C4-2B (cell line): ENCODE measurements around the gene ARL8B.

ENCODE experiments used
- H3K27ac ChIP-seq: fragments of 450-650 bp; 2 replicates; pipeline ENCODE4 v1.5.1; 2017
- CTCF ChIP-seq: fragments of 450-650 bp; conservative IDR thresholded peaks from 2 replicates; pipeline ENCODE4 v1.5.1; 2017; ENCODE audit warnings: mild to moderate bottlenecking
- ZFX ChIP-seq: fragments of 450-650 bp; IDR thresholded peaks from 2 replicates; pipeline ENCODE4 v1.6.1; 2017

ARL8B gene

GRCh38 chr3:5218815-5219214, 96.7 kb downstream of the ARL8B start:
- TF ChIP-seq CTCF (no peak), ZFX (no peak)
- H3K27ac ChIP-seq = no peak overlapping the region

GRCh38 chr3:5219216-5219615, 97.1 kb downstream of the ARL8B start:
- TF ChIP-seq ZFX = no peak
- TF ChIP-seq CTCF = no peak
- H3K27ac ChIP-seq = no peak overlapping the region

GRCh38 chr3:5220193-5220592, 98.1 kb downstream of the ARL8B start:
- no peak for TF ChIP-seq ZFX
- TF ChIP-seq CTCF = no peak
- no peak overlapping the region for H3K27ac ChIP-seq

GRCh38 chr3:5220667-5221431, 98.8 kb downstream of the ARL8B start:
- no peak for TF ChIP-seq CTCF
- no peak for TF ChIP-seq ZFX
- no peak overlapping the region for H3K27ac ChIP-seq

GRCh38 chr3:5221701-5222100, 99.6 kb downstream of the ARL8B start:
- H3K27ac ChIP-seq = no peak overlapping the region
- TF ChIP-seq ZFX (no peak), CTCF (no peak)

GRCh38 chr3:5222283-5223005, 100.4 kb downstream of the ARL8B start:
- no peak overlapping the region for H3K27ac ChIP-seq
- TF ChIP-seq ZFX = no peak
- TF ChIP-seq CTCF = no peak

GRCh38 chr3:5226783-5227182, 104.7 kb downstream of the ARL8B start:
- no peak overlapping the region for H3K27ac ChIP-seq
- TF ChIP-seq ZFX (no peak), CTCF (peak; percentile 62)
